ENCODE results near the gene UBLCP1.
"Not testable (repeated sequence)": the region's sequence is repeated elsewhere in the genome, so short reads cannot be mapped to it uniquely, and the experiment has no call there.

UBLCP1 gene

GRCh38 chr5:159227452-159227851 is 35.6 kb upstream of the UBLCP1 start:
- Histone ChIP-seq H3K36me3 (ENCODE audit: control insufficient read depth, insufficient read depth, low read length) (no peaks in the 10 kb centered on the region), H3K4me1 (ENCODE audit: control insufficient read depth, insufficient read depth, low read length) (peaks cover 8% of the 10 kb centered on the region; the same call in 1 of the 2 replicates), H3K9ac (ENCODE audit: low read depth, low read length) (no peak overlapping the region), H3K9me3 (ENCODE audit: control insufficient read depth, insufficient read depth, low read length) (no peaks in the 10 kb centered on the region), H3K27me3 (ENCODE audit: control insufficient read depth, insufficient read depth, low read length) (peaks cover 96% of the 10 kb centered on the region), H3K4me3 (ENCODE audit: low read depth, low read length) (no peak overlapping the region), H3K27ac (ENCODE audit: low read depth, low read length) (no peak overlapping the region)

GRCh38 chr5:159228097-159228496 is 35.0 kb upstream of the UBLCP1 start:
- not testable (repeated sequence) for H3K36me3 ChIP-seq (ENCODE audit: control insufficient read depth, insufficient read depth, low read length); H3K4me1 ChIP-seq (ENCODE audit: control insufficient read depth, insufficient read depth, low read length); H3K9ac ChIP-seq (ENCODE audit: low read depth, low read length); H3K9me3 ChIP-seq (ENCODE audit: control insufficient read depth, insufficient read depth, low read length); H3K4me3 ChIP-seq (ENCODE audit: low read depth, low read length); H3K27ac ChIP-seq (ENCODE audit: low read depth, low read length)
- H3K27me3 ChIP-seq (ENCODE audit: control insufficient read depth, insufficient read depth, low read length): peaks cover 99% of the 10 kb centered on the region

DNA sequence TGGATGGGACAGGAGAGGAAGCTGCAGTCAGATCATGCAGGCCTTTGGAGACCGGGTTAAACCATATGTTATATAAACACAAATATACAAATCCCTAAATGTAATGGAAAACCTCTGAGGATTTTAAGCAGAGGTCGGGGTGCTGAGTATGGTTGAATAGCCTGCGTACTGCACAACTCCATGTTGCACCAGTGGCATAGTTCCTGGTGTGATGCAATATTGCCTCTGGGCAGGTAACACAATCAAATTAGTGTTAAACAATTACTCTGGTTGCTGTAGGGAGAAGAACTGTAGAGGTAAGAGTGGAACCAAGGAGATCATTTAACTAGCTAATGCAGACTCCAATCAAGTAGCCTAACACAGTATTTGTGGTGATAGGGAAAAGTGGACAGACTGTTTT is 32.4 kb upstream of the UBLCP1 start:
- H3K9me3 ChIP-seq (ENCODE audit: control insufficient read depth, insufficient read depth, low read length): no peaks in the 10 kb centered on the region
- no peak overlapping the region for H3K4me3 ChIP-seq (ENCODE audit: low read depth, low read length)
- no peak overlapping the region for H3K27ac ChIP-seq (ENCODE audit: low read depth, low read length)
- no peaks in the 10 kb centered on the region for H3K36me3 ChIP-seq (ENCODE audit: control insufficient read depth, insufficient read depth, low read length)
- peaks cover 8% of the 10 kb centered on the region; the same call in 1 of the 2 replicates for H3K4me1 ChIP-seq (ENCODE audit: control insufficient read depth, insufficient read depth, low read length)
- peaks cover 88% of the 10 kb centered on the region for H3K27me3 ChIP-seq (ENCODE audit: control insufficient read depth, insufficient read depth, low read length)
- no peak overlapping the region for H3K9ac ChIP-seq (ENCODE audit: low read depth, low read length)

DNA sequence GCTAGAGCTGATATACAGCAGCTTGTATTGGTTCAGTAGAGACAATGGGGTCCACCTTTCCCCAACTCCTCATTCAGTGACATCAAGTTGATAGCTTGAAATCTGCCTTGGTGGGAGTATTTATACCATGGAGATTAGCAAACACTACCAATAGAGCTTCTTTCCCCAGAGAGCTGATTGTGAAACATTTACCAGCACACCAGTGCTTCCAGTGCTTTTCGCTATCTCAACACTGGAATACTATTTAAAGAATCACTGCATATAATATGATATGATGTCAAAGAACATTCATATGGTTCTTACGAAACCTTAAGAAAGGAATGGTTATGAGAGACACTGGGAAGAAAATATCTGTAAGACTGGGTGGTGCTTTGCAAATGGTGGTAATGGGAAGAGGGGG is 31.9 kb upstream of the UBLCP1 start:
- Histone ChIP-seq H3K4me3 (ENCODE audit: low read depth, low read length) (no peak overlapping the region), H3K36me3 (ENCODE audit: control insufficient read depth, insufficient read depth, low read length) (no peaks in the 10 kb centered on the region), H3K9ac (ENCODE audit: low read depth, low read length) (no peak overlapping the region), H3K9me3 (ENCODE audit: control insufficient read depth, insufficient read depth, low read length) (no peaks in the 10 kb centered on the region), H3K27ac (ENCODE audit: low read depth, low read length) (no peak overlapping the region), H3K27me3 (ENCODE audit: control insufficient read depth, insufficient read depth, low read length) (peaks cover 83% of the 10 kb centered on the region), H3K4me1 (ENCODE audit: control insufficient read depth, insufficient read depth, low read length) (peaks cover 8% of the 10 kb centered on the region; the same call in 1 of the 2 replicates)

DNA sequence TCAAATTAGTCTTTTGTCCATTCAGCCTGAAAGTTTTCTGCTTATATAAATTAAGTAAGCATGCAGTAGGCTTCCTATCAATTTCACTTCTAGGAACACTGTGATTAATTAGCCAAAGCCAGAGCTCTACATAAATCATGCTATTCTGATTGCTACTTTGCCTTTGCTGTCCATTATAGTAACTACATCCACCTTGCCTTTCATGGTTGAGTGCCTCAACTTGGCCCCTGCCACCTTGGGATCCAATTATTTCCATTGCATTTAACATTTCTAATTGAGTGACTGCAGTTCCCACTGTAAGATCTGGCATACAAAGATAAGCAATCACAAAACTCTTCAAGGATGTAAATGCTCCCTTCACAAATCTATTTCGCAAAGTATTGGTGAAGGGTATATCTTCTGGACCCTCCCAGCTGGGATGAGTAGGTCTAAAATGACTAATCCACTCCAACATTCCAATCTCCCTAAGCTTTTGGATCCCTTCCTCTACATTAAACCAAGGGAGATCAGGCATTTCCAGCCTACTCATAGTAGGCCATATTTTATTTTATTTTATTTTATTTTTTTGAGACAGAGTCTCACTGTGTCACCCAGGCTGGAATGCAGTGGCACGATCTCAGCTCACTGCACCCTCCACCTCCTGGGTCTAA is 27.1 kb upstream of the UBLCP1 start:
- not testable (repeated sequence) for H3K4me1 ChIP-seq (ENCODE audit: control insufficient read depth, insufficient read depth, low read length); H3K9ac ChIP-seq (ENCODE audit: low read depth, low read length); H3K4me3 ChIP-seq (ENCODE audit: low read depth, low read length); H3K36me3 ChIP-seq (ENCODE audit: control insufficient read depth, insufficient read depth, low read length); H3K9me3 ChIP-seq (ENCODE audit: control insufficient read depth, insufficient read depth, low read length); H3K27ac ChIP-seq (ENCODE audit: low read depth, low read length)
- H3K27me3 ChIP-seq (ENCODE audit: control insufficient read depth, insufficient read depth, low read length): peaks cover 35% of the 10 kb centered on the region

GRCh38 chr5:159240301-159240870 is 22.7 kb upstream of the UBLCP1 start:
- H3K27me3 ChIP-seq (ENCODE audit: control insufficient read depth, insufficient read depth, low read length): peaks cover under 1% of the 10 kb centered on the region; the same call in 1 of the 2 replicates
- H3K9ac ChIP-seq (ENCODE audit: low read depth, low read length): no peak overlapping the region
- no peak overlapping the region for H3K27ac ChIP-seq (ENCODE audit: low read depth, low read length)
- H3K4me3 ChIP-seq (ENCODE audit: low read depth, low read length): no peak overlapping the region
- H3K36me3 ChIP-seq (ENCODE audit: control insufficient read depth, insufficient read depth, low read length): no peaks in the 10 kb centered on the region
- H3K9me3 ChIP-seq (ENCODE audit: control insufficient read depth, insufficient read depth, low read length): no peaks in the 10 kb centered on the region
- H3K4me1 ChIP-seq (ENCODE audit: control insufficient read depth, insufficient read depth, low read length): no peaks in the 10 kb centered on the region

DNA sequence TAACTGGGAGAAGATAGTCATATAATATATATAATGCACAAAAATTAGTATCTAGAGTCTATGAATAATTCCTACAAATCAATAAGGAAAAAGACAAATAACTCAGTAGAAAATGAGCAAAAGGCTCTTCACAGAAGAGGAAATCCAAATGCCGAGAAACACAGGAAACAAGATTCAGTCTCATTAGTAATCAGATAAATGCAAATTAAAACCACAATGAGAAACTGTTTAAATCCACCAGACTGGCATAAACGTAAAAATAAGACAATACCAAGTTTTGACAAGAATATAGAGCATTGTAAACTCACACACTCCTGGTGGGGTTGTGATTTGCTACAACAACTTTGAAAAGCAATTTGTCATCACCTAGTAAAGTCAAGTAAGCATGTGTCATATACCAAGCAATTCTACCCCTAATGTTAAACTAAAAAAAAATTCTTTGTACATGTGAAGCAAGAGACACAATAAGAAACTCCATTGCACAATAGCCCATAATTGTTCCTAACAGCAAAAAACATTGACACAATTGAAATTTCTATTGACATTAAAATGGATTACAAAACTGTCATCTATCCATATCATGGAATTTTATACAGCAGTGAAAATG is 21.0 kb upstream of the UBLCP1 start:
- Histone ChIP-seq H3K4me1 (ENCODE audit: control insufficient read depth, insufficient read depth, low read length) (no peaks in the 10 kb centered on the region), H3K36me3 (ENCODE audit: control insufficient read depth, insufficient read depth, low read length) (no peaks in the 10 kb centered on the region), H3K27me3 (ENCODE audit: control insufficient read depth, insufficient read depth, low read length) (peaks cover 3% of the 10 kb centered on the region; the same call in 1 of the 2 replicates), H3K4me3 (ENCODE audit: low read depth, low read length) (no peak overlapping the region), H3K9me3 (ENCODE audit: control insufficient read depth, insufficient read depth, low read length) (no peaks in the 10 kb centered on the region), H3K27ac (ENCODE audit: low read depth, low read length) (no peak overlapping the region), H3K9ac (ENCODE audit: low read depth, low read length) (no peak overlapping the region)

- Histone ChIP-seq H3K4me1 (ENCODE audit: control insufficient read depth, insufficient read depth, low read length) (no peaks in the 10 kb centered on the region), H3K4me3 (ENCODE audit: low read depth, low read length) (no peak overlapping the region), H3K9me3 (ENCODE audit: control insufficient read depth, insufficient read depth, low read length) (no peaks in the 10 kb centered on the region), H3K27me3 (ENCODE audit: control insufficient read depth, insufficient read depth, low read length) (peaks cover 3% of the 10 kb centered on the region; the same call in 1 of the 2 replicates), H3K27ac (ENCODE audit: low read depth, low read length) (no peak overlapping the region), H3K9ac (ENCODE audit: low read depth, low read length) (no peak overlapping the region), H3K36me3 (ENCODE audit: control insufficient read depth, insufficient read depth, low read length) (no peaks in the 10 kb centered on the region)
Observed at GRCh38 chr5:159242656-159243055, 20.4 kb upstream of the UBLCP1 start.

DNA sequence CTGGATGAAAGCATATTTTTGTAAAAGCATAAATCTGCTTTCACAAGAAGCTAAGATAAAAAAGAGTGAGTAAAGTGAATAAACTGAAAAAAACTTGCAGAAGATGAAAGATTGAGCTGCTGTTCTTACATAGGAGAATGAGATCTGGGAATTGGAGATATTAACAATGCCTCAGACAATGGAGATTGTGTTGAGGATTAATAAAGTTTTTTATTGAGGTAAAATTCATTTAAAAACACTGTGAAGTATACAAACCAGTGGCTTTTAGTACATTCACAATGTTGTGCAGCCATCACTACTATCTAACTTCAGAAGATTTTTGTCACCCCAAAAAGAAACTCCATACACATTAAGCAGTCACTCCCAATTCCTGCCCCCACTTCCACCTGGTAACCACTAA is 19.7 kb upstream of the UBLCP1 start:
- Histone ChIP-seq H3K27ac (ENCODE audit: low read depth, low read length) (no peak overlapping the region), H3K36me3 (ENCODE audit: control insufficient read depth, insufficient read depth, low read length) (no peaks in the 10 kb centered on the region), H3K9ac (ENCODE audit: low read depth, low read length) (no peak overlapping the region), H3K9me3 (ENCODE audit: control insufficient read depth, insufficient read depth, low read length) (no peaks in the 10 kb centered on the region), H3K4me3 (ENCODE audit: low read depth, low read length) (no peak overlapping the region), H3K4me1 (ENCODE audit: control insufficient read depth, insufficient read depth, low read length) (no peaks in the 10 kb centered on the region), H3K27me3 (ENCODE audit: control insufficient read depth, insufficient read depth, low read length) (peaks cover 3% of the 10 kb centered on the region; the same call in 1 of the 2 replicates)

DNA sequence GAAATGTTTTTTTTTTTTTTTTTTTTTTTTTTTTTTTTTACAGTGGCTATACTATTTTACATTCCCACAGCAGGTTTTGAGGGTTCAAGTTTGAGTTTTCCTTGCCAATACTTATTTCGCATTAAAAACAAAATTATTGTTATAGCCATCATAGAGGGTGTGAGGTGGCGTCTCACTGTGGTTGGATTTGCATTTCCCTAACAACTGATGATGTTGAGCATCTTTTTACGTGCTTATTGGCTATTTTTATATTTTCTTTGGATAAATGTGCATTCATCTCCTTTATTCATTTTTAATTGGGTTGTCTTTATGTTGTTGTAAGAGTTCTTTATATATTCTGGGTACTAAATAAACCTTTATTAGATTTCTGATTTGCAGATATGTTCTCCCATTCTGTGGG is 18.9 kb upstream of the UBLCP1 start:
- H3K27me3 ChIP-seq (ENCODE audit: control insufficient read depth, insufficient read depth, low read length): peaks cover 3% of the 10 kb centered on the region; the same call in 1 of the 2 replicates
- H3K4me1 ChIP-seq (ENCODE audit: control insufficient read depth, insufficient read depth, low read length): no peaks in the 10 kb centered on the region
- H3K9ac ChIP-seq (ENCODE audit: low read depth, low read length): no peak overlapping the region
- no peak overlapping the region for H3K27ac ChIP-seq (ENCODE audit: low read depth, low read length)
- no peaks in the 10 kb centered on the region for H3K36me3 ChIP-seq (ENCODE audit: control insufficient read depth, insufficient read depth, low read length)
- H3K9me3 ChIP-seq (ENCODE audit: control insufficient read depth, insufficient read depth, low read length): no peaks in the 10 kb centered on the region
- no peak overlapping the region for H3K4me3 ChIP-seq (ENCODE audit: low read depth, low read length)

GRCh38 chr5:159244890-159245289 is 18.2 kb upstream of the UBLCP1 start:
- H3K27ac ChIP-seq (ENCODE audit: low read depth, low read length): no peak overlapping the region
- peaks cover 3% of the 10 kb centered on the region; the same call in 1 of the 2 replicates for H3K27me3 ChIP-seq (ENCODE audit: control insufficient read depth, insufficient read depth, low read length)
- no peaks in the 10 kb centered on the region for H3K4me1 ChIP-seq (ENCODE audit: control insufficient read depth, insufficient read depth, low read length)
- H3K4me3 ChIP-seq (ENCODE audit: low read depth, low read length): no peak overlapping the region
- H3K36me3 ChIP-seq (ENCODE audit: control insufficient read depth, insufficient read depth, low read length): no peaks in the 10 kb centered on the region
- H3K9ac ChIP-seq (ENCODE audit: low read depth, low read length): no peak overlapping the region
- H3K9me3 ChIP-seq (ENCODE audit: control insufficient read depth, insufficient read depth, low read length): no peaks in the 10 kb centered on the region

Data from HUES48 (cell line).